WERI-Rb-1 (cell line): Measurements from ENCODE around the gene NABP2.

Experiments
- DNase-seq: peaks from one replicate; pipeline ENCODE4 v3.0.0-alpha.2; 2020
- H3K27ac ChIP-seq: fragments of 250-450 bp; sonication (Bioruptor Pico); 2 replicates; pipeline ENCODE4 v1.5.1; 2020; ENCODE audit warnings: mild to moderate bottlenecking, moderate library complexity
- H3K27me3 ChIP-seq: fragments of 250-450 bp; sonication (Bioruptor Pico); 2 replicates; pipeline ENCODE4 v1.5.1; 2021; ENCODE audit warnings: mild to moderate bottlenecking, low read depth, moderate library complexity; ENCODE audit not compliant: insufficient read depth, severe bottlenecking
- H3K36me3 ChIP-seq: fragments of 250-450 bp; sonication (Bioruptor Pico); 2 replicates; pipeline ENCODE4 v1.5.1; 2020; ENCODE audit warnings: mild to moderate bottlenecking, moderate library complexity
- H3K4me3 ChIP-seq: 2 replicates; pipeline ENCODE4 v1.5.1; 2011; ENCODE audit warnings: low read depth, mild to moderate bottlenecking, control low read depth, low read length
- H3K9me3 ChIP-seq: fragments of 250-450 bp; sonication (Bioruptor Pico); 2 replicates; pipeline ENCODE4 v1.5.1; 2021; ENCODE audit warnings: mild to moderate bottlenecking, moderate library complexity; ENCODE audit not compliant: severe bottlenecking
- CTCF ChIP-seq: IDR thresholded peaks from 2 replicates; pipeline ENCODE4 v1.5.1; 2011; ENCODE audit warnings: low read depth, mild to moderate bottlenecking, control low read depth, inconsistent platforms, low read length

The NABP2 gene

GRCh38 chr12:56224102-56224701 is at the start of gene NABP2:
NABP2 (plus strand) TSS chr12:56224342; CDS start chr12:56224857, 515 bp downstream.
- peak; percentile 94 for DNase-seq
- peak; percentile 55 for TF ChIP-seq CTCF
- H3K4me3 ChIP-seq, result peak within 1 kb of the TSS; percentile 53
- peak within 1 kb of the TSS; percentile 85 for H3K27ac ChIP-seq
- H3K36me3 ChIP-seq, result peaks cover 2% of the 10 kb centered on the region; the same call in 1 of the 2 replicates
- H3K9me3 ChIP-seq, result no peaks in the 10 kb centered on the region
- H3K27me3 ChIP-seq, result no peaks in the 10 kb centered on the region

GRCh38 chr12:56178347-56178746 is 45.8 kb upstream of the NABP2 start:
- Histone ChIP-seq H3K9me3 (no peaks in the 10 kb centered on the region), H3K36me3 (peaks cover 90% of the 10 kb centered on the region)

GRCh38 chr12:56186957-56187356 is 37.2 kb upstream of the NABP2 start:
- TF ChIP-seq CTCF, result no peak
- DNase-seq, result no peak
- H3K9me3 ChIP-seq, result no peaks in the 10 kb centered on the region
- no peaks in the 10 kb centered on the region for H3K27me3 ChIP-seq
- peaks cover 59% of the 10 kb centered on the region for H3K36me3 ChIP-seq
- no peak overlapping the region for H3K4me3 ChIP-seq
- H3K27ac ChIP-seq, result no peak overlapping the region

More at GRCh38 chr12:56178347-56178746, 45.8 kb upstream of the NABP2 start:
- Histone ChIP-seq H3K27ac (no peak overlapping the region), H3K27me3 (no peaks in the 10 kb centered on the region), H3K4me3 (no peak overlapping the region)
- TF ChIP-seq CTCF, result no peak
- DNase-seq, result no peak

GRCh38 chr12:56188131-56188777 is 35.9 kb upstream of the NABP2 start:
- TF ChIP-seq CTCF, result no peak
- no peaks in the 10 kb centered on the region for H3K9me3 ChIP-seq
- peaks cover 48% of the 10 kb centered on the region for H3K36me3 ChIP-seq
- H3K27ac ChIP-seq, result peak overlapping the region; percentile 93
- peak overlapping the region; percentile 87 for H3K4me3 ChIP-seq
- no peak for DNase-seq
- H3K27me3 ChIP-seq, result no peaks in the 10 kb centered on the region

GRCh38 chr12:56188778-56189098 is 35.4 kb upstream of the NABP2 start:
- DNase-seq, result no peak
- TF ChIP-seq CTCF, result no peak

More at GRCh38 chr12:56188778-56189098, 35.4 kb upstream of the NABP2 start:
- no peaks in the 10 kb centered on the region for H3K27me3 ChIP-seq
- peaks cover 43% of the 10 kb centered on the region for H3K36me3 ChIP-seq
- H3K27ac ChIP-seq, result peak overlapping the region; percentile 93
- H3K9me3 ChIP-seq, result no peaks in the 10 kb centered on the region
- H3K4me3 ChIP-seq, result peak overlapping the region; percentile 87
